GM21786 (cell line): ENCODE data around the gene TSTD1.
"Not testable (repeated sequence)": the region's sequence is repeated elsewhere in the genome, so short reads cannot be mapped to it uniquely, and the experiment has no call there.

ENCODE experiments used
- ATAC-seq: cut with Tn5 transposase; IDR thresholded peaks from one replicate; pipeline ENCODE4 v1.9.1; 2021; ENCODE audit not compliant: unreplicated experiment

TSTD1 gene

DNA sequence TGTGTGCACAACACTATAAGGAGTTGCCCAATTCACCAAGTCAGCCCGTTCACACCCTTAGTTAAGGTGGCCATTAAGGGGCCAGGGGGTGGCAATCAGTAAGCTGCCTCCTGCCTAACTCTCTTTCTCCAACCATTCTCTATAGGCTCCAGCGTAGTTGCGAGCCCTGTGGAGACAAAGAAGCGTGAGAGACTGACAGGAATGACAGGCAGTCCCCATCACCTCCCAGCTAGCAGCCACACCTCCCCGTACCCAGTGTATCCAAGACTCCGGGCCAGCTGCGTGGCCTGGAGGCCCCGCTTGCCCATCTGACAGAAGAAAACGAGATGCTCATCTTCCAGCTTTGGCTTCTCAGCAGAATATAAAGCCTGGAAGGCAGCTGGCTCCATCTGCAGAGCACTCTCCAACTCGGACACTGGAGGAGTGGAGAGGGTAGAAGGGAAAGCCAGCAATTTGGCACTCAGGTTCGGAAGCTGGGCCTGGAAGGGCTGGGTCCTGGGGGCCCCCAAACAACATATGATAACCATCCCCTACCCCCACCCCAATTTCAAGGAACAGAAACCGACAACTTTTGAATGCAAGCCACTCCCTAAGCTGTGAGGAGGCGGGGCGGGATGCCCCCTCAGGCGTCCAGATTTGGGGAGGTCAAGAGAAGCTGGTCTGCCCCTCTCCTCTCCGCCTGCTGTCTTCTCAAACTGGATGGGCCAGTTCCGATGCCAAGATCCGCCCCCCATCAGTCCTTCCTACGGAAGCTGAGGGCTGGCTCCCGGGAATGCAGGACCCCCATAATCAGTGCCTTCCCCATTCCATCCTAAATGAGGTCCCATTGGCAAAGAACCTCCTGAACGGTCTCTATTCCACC, 872 bp downstream of the TSTD1 start:
- no peak for ATAC-seq

- ATAC-seq, result no peak
Measured at GRCh38 chr1:161033751-161034150, 5.0 kb downstream of the TSTD1 start.

DNA sequence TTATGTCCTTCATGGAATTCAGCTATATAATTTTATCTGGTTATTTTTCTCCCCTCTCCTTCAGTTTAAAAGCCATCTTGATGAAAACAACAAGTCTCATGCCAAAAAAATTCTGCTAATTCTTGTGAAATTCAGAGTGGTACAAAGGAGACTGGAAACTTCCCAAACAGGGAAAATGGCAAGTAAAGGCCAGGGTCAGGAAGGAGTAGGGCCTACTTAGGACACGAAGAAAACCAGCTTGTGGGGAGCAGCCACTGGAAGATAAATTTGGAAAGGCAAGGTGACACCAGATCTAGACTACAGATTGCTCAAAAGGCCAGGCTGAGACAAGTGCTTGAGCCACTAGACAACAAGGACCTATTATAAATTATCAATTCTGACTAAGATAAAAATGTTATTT, 6.4 kb downstream of the TSTD1 start:
- no peak for ATAC-seq

DNA sequence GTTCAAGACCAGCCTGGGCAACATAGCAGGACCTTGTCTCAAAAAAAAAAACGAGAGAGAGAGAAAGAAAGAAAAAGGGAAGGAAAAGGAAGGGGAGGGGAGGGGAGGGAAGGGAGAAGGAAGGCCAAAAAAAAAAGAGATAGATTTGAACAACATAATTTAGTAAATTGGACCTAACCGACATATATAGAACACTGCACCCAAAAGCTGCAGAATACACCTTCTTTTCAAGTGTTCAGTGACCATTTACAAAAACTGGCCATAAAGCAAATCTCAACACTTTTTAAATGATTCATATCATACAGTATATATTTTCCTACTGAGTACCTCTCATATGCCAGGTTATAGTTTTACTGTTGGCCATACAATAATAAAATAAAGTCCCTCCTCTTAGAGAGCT, 6.9 kb downstream of the TSTD1 start:
- ATAC-seq, result no peak

- ATAC-seq, result not testable (repeated sequence)
Measured at GRCh38 chr1:161029466-161029865, 9.3 kb downstream of the TSTD1 start.

DNA sequence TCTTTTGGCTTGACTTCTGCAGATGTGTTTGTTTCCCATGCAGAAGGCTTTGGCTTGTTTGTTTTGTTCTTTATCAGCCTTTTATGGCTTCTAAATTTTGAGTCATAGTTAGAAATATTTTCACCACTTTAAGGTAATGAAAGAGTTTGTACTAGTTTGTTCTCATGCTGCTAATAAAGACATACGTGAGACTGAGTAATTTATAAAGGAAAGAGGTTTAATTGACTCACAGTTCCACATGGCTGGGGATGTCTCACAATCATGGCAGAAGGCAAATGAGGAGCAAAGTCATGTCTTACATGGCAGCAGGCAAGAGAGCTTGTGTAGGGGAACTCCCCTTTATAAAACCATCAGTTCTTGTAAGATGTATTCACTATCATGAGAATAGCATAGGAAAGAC, 11.8 kb downstream of the TSTD1 start:
- ATAC-seq, result not testable (repeated sequence)

DNA sequence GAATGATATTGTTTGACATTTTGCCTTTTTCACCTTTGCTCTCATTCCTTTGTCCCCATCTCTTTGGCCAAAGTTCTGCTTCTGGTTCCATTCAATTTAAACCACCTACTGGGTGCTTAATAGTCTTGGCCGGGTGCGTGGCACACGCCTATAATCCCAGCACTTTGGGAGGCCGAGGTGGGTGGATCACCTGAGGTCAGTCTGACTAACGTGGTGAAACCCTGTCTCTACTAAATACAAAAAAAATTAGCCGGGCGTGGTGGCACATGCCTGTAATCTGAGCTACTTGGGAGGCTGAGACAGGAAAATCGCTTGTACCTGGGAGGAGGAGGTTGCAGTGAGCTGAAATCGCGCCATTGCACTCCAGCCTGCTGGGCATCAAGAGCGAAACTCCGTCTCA, 16.3 kb downstream of the TSTD1 start:
- ATAC-seq, result not testable (repeated sequence)

- no peak for ATAC-seq
Measured at GRCh38 chr1:161021970-161022353, 16.8 kb downstream of the TSTD1 start.

- peak; percentile 89 for ATAC-seq
Measured at GRCh38 chr1:161021165-161021969, 17.4 kb downstream of the TSTD1 start.

GRCh38 chr1:161020509-161021164, 18.1 kb downstream of the TSTD1 start, which contains the start of gene F11R:
Gene F11R (minus strand): TSS chr1:161021152. CDS start chr1:161021073, 79 bp downstream.
- peak; percentile 30 for ATAC-seq

DNA sequence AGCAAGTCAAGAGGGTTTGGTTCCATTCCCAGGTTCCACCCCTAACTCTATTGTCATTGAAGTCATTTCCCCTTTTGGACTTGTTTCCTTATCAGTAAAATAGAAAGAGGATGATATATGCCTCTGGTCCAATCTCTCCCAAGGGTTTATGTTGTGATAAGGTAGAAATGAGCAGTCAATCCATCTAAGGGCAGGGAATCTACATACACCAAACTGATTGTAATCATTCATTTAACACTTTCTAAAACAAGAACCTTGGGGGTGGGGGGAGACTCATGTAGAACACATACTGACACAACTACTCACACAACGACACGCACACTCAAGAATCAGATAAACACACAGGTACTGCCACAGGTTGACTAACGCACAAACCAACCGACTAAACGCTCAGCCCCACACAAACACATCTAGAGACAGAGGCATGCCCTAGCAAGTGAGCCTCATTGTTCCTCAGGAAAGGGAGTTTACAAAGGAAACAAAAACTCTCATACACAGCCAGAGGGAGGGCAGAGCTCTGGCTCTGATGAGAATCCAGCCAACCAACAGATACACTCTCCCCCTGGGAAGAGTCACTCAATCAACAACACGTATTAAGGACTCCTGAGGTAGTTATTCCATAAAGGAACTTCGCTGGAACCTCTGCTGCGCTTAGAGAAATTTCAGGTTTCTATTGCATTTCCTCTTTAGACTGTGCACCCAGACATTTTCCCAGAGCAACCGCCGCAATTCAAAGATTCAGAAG, 18.8 kb downstream of the TSTD1 start:
- no peak for ATAC-seq

GRCh38 chr1:161019111-161019660, 19.6 kb downstream of the TSTD1 start:
- not testable (repeated sequence) for ATAC-seq

DNA sequence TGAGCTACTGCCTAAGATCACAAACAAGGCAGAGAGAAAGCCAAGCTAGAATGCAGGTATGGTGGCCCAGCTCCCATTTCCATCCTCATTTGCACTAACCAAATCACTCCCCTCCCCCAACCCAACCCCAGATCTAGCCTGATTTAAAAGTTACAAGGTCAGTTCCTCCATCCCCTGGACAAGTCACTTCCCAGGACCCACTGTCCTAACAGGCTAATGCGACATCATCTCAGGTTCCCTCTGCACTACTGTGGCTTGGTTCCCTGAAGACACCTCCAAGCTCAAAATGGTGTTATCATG, 20.2 kb downstream of the TSTD1 start:
- no peak for ATAC-seq

DNA sequence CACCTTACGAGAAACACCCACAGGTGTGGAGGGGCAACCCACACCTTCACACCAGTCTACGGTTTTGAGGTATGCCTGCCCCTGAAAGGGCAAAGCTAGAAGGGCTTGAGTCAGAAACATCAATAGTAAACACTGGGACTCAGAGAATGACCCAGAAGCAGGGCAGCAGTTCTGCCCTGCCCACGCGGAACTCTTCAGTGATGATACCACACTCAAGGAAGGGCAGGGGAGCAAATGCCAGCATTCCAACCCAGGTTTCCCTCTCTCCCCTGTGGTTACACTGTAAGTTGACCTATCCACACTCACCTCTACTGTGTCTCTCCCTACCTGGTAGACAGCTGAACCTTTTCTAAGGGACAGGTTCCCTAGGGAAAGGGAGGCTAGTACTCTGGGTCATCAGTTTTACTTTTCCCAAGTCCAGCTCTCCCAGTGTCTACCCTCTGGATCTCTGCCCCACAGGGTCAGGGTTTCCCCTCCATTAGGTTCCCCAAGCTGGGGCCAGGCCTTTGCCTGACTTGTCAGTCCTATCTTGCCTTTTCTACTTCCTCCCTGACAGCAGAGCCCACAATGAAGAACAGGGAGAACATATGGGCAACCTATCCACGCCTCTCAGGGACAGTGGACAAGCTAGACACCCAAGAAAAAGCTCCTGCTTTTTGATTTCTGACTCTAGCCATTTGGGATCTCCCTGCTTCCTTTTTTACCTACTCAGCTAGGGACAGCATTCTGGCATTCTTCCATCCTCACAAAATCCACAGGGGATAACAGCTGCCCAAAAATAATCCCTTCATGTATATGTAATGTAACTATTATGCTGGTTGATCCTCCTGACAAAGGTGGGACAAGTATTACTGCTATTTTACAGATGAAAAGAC, 20.8 kb downstream of the TSTD1 start:
- no peak for ATAC-seq

DNA sequence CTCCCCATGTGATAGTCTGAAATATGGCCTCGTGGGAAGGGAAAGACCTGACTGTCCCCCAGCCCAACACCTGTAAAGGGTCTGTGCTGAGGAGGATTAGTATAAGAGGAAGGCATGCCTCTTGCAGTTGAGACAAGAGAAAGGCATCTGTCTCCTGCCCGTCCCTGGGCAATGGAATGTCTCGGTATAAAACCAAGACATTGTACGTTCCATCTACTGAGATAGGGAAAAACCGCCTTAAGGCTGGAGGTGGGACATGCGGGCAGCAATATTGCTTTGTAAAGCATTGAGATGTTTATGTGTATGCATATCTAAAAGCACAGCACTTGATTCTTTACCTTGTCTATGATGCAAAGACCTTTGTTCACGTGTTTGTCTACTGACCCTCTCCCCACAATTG, 21.6 kb downstream of the TSTD1 start:
- ATAC-seq, result not testable (repeated sequence)

GRCh38 chr1:161016683-161017082, 22.1 kb downstream of the TSTD1 start:
- not testable (repeated sequence) for ATAC-seq

DNA sequence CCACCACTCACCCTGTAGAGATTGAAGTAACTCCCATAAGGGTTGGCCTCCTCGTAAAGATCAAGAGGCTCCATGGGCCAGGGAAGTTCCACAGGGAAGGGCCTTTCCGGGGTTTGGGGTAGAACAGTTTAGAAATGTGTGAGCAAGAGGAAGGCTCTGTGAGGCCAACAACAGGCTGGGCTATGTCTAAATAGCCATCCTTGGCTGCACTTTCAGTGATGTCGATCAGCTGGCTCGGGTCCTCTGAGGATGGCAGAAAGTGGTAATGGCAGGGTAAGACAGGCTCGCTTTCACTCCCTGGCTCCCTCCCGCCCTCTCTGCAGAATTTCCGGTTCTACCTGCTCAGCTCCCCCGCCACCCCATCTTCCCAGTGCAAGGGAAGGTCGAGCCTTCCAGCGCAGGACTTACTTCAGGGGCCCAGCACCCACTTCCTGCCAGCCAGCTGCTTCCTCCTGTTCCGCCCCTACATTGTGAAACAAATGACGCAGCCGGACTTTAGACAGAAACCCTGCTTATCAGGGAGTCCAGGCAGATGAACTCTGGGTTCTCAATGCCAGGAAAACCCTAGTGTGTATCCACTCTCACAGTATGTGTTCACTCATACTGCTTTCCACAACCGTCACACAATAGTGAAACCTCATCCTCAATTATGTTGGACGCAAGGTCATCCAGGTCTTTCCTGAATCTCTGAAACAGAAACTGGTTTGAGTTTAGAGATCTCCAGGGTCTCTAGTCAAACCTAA, 25.1 kb downstream of the TSTD1 start:
- peak; percentile 86 for ATAC-seq

GRCh38 chr1:161013131-161013487, 25.7 kb downstream of the TSTD1 start:
- no peak for ATAC-seq

GRCh38 chr1:161012420-161012819, 26.3 kb downstream of the TSTD1 start:
- no peak for ATAC-seq
